M059J (cell line): ENCODE measurements around the gene CLCN4. TPM values are rescaled to one million over a fixed set of nuclear protein-coding genes. Genes with fewer than 3 reads are reported as not detected.
A peak's percentile ranks its signal among the peaks of the same experiment; 100 is the strongest.

Experiments used
- DNase-seq: peaks from one replicate; pipeline ENCODE4 v3.0.0-alpha.2; 2012; ENCODE audit warnings: low read depth
- total RNA-seq: library from RNA; depleted of rRNA; stranded (reverse); fragments of >200 nt; shearing (Covaris generic); gene quantifications from 2 replicates; pipeline ENCODE4 v1.2.3, GENCODE V29; 2014

Gene CLCN4
- total RNA-seq, 1 experiment from 2014 or later, result 3.0 TPM

DNA sequence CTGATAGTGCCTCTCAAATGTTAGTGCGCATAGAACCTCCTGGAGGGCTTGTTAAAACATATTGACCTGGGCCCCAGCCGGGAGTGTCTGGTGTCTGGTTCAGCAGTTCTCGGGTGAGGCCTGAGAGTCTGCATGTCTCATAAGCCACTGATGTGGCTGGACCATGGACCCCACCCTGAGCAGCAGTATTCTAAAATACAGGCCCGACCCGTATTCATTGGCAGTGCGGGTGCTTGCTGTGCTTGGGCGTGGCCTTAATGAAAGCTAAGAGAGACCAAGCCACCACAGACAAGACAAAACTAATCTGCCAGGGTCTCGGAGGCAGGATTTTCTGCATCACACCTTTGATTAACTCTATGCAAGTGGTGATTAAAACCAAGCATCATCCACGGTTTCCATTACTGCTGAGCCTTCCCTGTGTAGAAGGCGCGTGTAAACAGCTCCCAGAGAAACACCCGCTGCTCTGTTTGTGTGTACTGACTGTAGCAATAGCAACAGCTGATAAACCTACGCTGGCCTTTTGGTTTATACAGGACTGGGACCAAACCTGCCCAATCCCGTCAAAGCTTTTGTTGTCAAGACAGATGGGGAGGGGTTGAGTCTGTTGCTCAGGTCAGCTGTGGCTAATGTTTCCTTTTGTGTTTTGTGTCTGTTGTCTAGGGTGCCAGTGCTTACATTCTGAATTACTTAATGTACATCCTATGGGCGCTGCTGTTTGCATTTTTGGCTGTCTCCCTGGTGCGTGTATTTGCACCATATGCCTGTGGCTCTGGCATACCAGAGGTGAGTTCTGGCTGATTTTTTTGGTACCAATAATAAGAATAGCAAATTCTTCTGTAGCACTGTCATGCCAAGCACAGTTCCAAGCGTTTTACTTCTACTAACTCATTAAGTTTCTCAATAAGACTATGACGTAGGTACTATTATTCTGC lies 40.8 kb downstream of the CLCN4 start:
- DNase-seq, result peak; percentile 12

DNA sequence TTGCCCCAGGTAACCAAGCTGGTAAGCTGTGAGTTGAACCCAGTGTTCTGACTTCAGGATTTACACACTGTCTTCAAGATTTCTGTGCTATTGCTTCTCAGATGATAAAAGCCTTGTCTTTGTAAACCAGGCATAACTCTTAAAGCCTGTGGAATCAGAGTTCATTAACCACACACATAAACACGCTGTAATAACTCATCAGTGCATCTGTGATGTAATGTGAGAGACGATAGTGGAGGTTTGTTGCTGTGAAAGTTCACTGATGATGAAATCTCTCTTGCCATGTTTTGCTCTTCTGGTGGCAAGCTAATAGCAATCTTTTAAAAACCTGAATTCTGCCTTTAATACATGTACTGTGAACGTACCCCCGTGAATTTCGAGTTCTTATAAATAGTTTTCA lies 41.5 kb downstream of the CLCN4 start:
- no peak for DNase-seq

DNA sequence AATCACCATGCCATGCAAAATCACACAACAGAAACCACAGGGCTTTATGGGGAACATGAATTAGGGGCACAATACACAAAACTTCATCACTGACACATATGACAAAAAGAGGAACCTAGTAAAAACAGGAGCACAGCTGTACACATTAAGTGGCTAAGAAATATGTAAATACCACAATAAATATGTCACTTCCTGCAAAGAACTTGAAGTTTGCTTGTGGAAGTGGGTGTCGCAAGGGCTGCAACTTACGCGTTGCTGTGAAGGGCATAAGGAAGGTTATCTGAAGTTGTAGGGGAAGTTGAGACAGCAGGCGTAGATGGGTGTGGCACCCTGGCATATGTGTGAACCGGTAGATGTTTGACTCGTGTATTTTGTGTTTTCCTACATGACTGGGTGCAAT lies 42.4 kb downstream of the CLCN4 start:
- no peak for DNase-seq

- DNase-seq, result no peak
These were observed 46.8 kb downstream of the CLCN4 start for GRCh38 chrX:10203617-10204016.

- DNase-seq, result no peak
These were observed 49.5 kb downstream of the CLCN4 start for GRCh38 chrX:10206317-10206716.

GRCh38 chrX:10208281-10208856 lies 51.6 kb downstream of the CLCN4 start:
- DNase-seq, result no peak

DNA sequence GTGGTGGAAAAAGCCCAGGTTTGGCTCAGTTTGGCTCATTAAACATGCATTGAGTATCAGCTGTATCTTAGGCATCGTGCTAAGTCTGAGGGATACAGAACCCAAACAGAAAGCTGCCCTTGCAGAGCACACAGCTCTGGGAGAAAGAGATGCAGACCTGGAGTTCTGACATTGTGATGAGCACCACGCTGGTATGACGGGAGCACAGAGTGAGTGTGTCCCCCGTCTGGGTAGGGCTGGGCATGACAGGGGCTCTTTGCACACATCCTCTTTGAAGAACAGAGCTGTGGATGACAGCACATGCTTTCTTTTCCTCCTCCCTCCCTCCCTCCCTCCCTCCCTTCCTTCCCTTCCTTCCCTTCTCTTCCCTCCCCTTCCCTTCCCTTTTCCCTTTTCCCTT lies 52.2 kb downstream of the CLCN4 start:
- DNase-seq, result no peak

GRCh38 chrX:10212395-10212794 lies 55.6 kb downstream of the CLCN4 start:
- no peak for DNase-seq

GRCh38 chrX:10213716-10214115 lies 56.9 kb downstream of the CLCN4 start:
- no peak for DNase-seq

DNA sequence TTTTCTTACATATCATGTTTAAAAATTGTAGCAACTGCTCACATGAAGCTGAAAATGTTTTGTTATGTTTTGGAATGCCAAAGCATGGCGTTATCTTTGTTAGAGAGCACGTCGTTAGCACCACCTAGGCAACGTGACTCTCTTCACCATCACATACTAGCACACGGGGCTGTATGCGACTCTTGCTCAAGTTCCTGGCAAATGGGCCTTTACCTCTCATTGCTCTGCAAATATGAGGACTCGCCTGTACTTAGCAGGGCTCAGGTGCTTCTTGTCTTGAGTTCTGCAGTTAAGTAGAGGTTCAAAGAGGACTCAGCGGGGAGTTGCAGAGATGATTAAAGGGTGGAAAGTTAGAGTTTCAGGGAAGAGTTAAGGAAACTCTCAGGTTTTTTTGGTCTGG lies 59.4 kb downstream of the CLCN4 start:
- no peak for DNase-seq

GRCh38 chrX:10217198-10217597 lies 60.4 kb downstream of the CLCN4 start:
- no peak for DNase-seq

- no peak for DNase-seq
These were observed 64.9 kb downstream of the CLCN4 start for GRCh38 chrX:10221651-10222050.

DNA sequence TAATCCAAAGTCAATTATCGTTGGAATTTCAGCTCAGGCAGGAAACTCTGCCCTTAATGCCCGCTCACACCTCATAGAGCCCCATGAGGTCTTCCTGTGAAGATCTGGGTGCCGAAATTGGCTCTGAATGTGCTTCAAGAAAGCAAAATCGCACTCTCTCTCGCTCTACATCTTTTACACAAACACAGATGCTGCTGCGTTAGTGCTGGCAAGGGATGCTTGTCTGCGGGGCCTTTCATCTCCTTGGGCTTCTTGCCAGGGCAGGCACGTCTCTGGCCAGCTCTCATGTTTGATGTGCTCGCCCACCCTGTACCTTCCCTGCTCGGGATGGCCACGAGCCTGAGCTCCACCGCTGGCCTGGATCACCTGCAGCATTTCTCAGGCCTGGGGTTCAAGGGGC lies 66.5 kb downstream of the CLCN4 start:
- no peak for DNase-seq

- no peak for DNase-seq
These were observed 67.0 kb downstream of the CLCN4 start for GRCh38 chrX:10223781-10224180.

- DNase-seq, result no peak
These were observed 73.4 kb downstream of the CLCN4 start for GRCh38 chrX:10230222-10230621.

GRCh38 chrX:10231461-10231860 lies 74.7 kb downstream of the CLCN4 start:
- no peak for DNase-seq

DNA sequence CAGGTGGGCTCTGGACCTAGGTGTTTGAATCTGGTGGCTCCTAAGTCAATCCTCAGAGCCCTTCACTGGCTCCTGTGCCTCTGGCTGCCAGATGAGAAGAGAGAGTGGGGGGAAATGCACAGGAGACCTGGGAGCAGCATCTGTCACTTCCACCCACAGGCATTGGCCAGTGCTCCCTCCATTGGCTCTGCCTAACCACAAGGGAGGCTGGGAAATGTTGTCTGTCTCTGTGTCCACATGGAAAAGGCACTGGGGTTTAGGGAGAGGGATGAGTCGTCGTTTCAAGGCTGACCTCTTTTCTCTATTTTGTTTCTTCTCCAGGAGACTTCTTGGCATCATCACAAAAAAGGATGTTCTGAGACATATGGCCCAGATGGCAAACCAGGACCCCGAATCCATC lies 76.4 kb downstream of the CLCN4 start:
- DNase-seq, result peak; percentile 69

- no peak for DNase-seq
These were observed 76.9 kb downstream of the CLCN4 start for GRCh38 chrX:10233696-10234095.

- DNase-seq, result peak; percentile 94
These were observed 79.1 kb downstream of the CLCN4 start for GRCh38 chrX:10235851-10236250.

GRCh38 chrX:10237241-10237640 lies 80.5 kb downstream of the CLCN4 start:
- no peak for DNase-seq

- DNase-seq, result peak; percentile 92
These were observed 82.9 kb downstream of the CLCN4 start for GRCh38 chrX:10239611-10240064.

DNA sequence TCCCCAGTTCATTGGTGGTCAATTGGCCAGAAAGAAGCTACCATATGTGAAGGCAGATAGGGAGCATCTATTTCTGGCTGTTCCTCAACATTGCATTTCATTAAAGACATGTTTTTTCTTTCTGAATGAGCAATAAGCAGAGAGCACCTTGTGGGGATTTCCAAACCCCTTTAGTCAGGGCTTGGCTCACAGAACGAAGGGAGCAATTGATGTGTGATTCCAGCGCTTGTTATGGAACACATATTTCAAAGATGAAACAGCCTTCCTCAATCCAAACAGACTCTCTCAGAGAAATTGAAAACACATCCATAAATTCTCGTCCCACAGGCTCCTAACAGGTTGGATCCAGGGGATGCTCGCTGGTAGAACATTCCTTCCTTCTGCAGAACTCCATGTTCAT lies 84.1 kb downstream of the CLCN4 start:
- DNase-seq, result peak; percentile 76

- no peak for DNase-seq
These were observed 85.3 kb downstream of the CLCN4 start for GRCh38 chrX:10242026-10242425.
